ENCODE measurements around the gene ZNF90.
"Not testable (repeated sequence)": the region's sequence is repeated elsewhere in the genome, so short reads cannot be mapped to it uniquely, and the experiment has no call there.

The ZNF90 gene

GRCh38 chr19:20102097-20102496 is 24.3 kb downstream of the ZNF90 start:
- H3K27ac ChIP-seq (ENCODE audit: low read length), result no peak overlapping the region
- H3K4me2 ChIP-seq (ENCODE audit: low read length), result no peak overlapping the region
- H3K36me3 ChIP-seq (replicated peaks; ENCODE audit: low read depth, low read length), result peaks cover 62% of the 10 kb centered on the region
- H2AFZ ChIP-seq (ENCODE audit: low read depth, low read length), result no peak overlapping the region
- peaks cover 10% of the 10 kb centered on the region; the same call in 1 of the 2 replicates for H3K79me2 ChIP-seq (ENCODE audit: low read length)
- no peak overlapping the region for H3K9ac ChIP-seq (ENCODE audit: low read length)
- H3K4me3 ChIP-seq (ENCODE audit: low read length), result no peak overlapping the region
- H3K4me1 ChIP-seq (ENCODE audit: low read length), result no peaks in the 10 kb centered on the region
- H3K27me3 ChIP-seq (ENCODE audit: low read depth, low read length), result no peaks in the 10 kb centered on the region
- TF ChIP-seq EZH2phosphoT487 (IDR thresholded peaks at IDR 0.05; ENCODE audit: low read depth), result no peak
- TF ChIP-seq CTCF (IDR thresholded peaks at IDR 0.05; ENCODE audit: low read depth, low read length), result no peak
- no peaks in the 10 kb centered on the region for H4K20me1 ChIP-seq (ENCODE audit: insufficient read depth, low read length)
- H3K9me3 ChIP-seq (ENCODE audit: insufficient read depth, low read length), result peaks cover 23% of the 10 kb centered on the region

GRCh38 chr19:20103091-20103740 is 25.4 kb downstream of the ZNF90 start:
- H3K27ac ChIP-seq (ENCODE audit: low read length), result no peak overlapping the region
- no peak overlapping the region for H3K4me3 ChIP-seq (ENCODE audit: low read length)
- TF ChIP-seq CTCF (IDR thresholded peaks at IDR 0.05; ENCODE audit: low read depth, low read length), result no peak
- no peak for TF ChIP-seq EZH2phosphoT487 (IDR thresholded peaks at IDR 0.05; ENCODE audit: low read depth)
- no peak overlapping the region for H2AFZ ChIP-seq (ENCODE audit: low read depth, low read length)
- no peaks in the 10 kb centered on the region for H4K20me1 ChIP-seq (ENCODE audit: insufficient read depth, low read length)
- no peaks in the 10 kb centered on the region for H3K4me1 ChIP-seq (ENCODE audit: low read length)
- H3K4me2 ChIP-seq (ENCODE audit: low read length), result no peak overlapping the region
- no peaks in the 10 kb centered on the region for H3K27me3 ChIP-seq (ENCODE audit: low read depth, low read length)
- H3K9ac ChIP-seq (ENCODE audit: low read length), result no peak overlapping the region
- peaks cover 64% of the 10 kb centered on the region for H3K36me3 ChIP-seq (replicated peaks; ENCODE audit: low read depth, low read length)
- peaks cover 22% of the 10 kb centered on the region for H3K9me3 ChIP-seq (ENCODE audit: insufficient read depth, low read length)
- H3K79me2 ChIP-seq (ENCODE audit: low read length), result peaks cover 7% of the 10 kb centered on the region; the same call in 1 of the 2 replicates

- Histone ChIP-seq H3K36me3 (replicated peaks; ENCODE audit: low read depth, low read length) (peaks cover 60% of the 10 kb centered on the region), H3K27me3 (ENCODE audit: low read depth, low read length) (no peaks in the 10 kb centered on the region), H3K79me2 (ENCODE audit: low read length) (no peaks in the 10 kb centered on the region), H3K4me2 (ENCODE audit: low read length) (no peak overlapping the region), H3K27ac (ENCODE audit: low read length) (no peak overlapping the region), H4K20me1 (ENCODE audit: insufficient read depth, low read length) (no peaks in the 10 kb centered on the region), H3K4me3 (ENCODE audit: low read length) (no peak overlapping the region), H3K9ac (ENCODE audit: low read length) (no peak overlapping the region), H2AFZ (ENCODE audit: low read depth, low read length) (no peak overlapping the region), H3K9me3 (ENCODE audit: insufficient read depth, low read length) (peaks cover 14% of the 10 kb centered on the region), H3K4me1 (ENCODE audit: low read length) (no peaks in the 10 kb centered on the region)
- TF ChIP-seq CTCF (IDR thresholded peaks at IDR 0.05; ENCODE audit: low read depth, low read length), result no peak
- no peak for TF ChIP-seq EZH2phosphoT487 (IDR thresholded peaks at IDR 0.05; ENCODE audit: low read depth)
Measured at GRCh38 chr19:20107301-20107700, 29.5 kb downstream of the ZNF90 start.

GRCh38 chr19:20118064-20118839 is 40.5 kb downstream of the ZNF90 start:
- H3K4me1 ChIP-seq (ENCODE audit: low read length); H3K9ac ChIP-seq (ENCODE audit: low read length); H4K20me1 ChIP-seq (ENCODE audit: insufficient read depth, low read length); H3K27me3 ChIP-seq (ENCODE audit: low read depth, low read length); H3K27ac ChIP-seq (ENCODE audit: low read length); H3K79me2 ChIP-seq (ENCODE audit: low read length); H2AFZ ChIP-seq (ENCODE audit: low read depth, low read length); H3K4me3 ChIP-seq (ENCODE audit: low read length); H3K4me2 ChIP-seq (ENCODE audit: low read length): not testable (repeated sequence)
- Histone ChIP-seq H3K9me3 (ENCODE audit: insufficient read depth, low read length) (peaks cover 54% of the 10 kb centered on the region), H3K36me3 (replicated peaks; ENCODE audit: low read depth, low read length) (peaks cover 73% of the 10 kb centered on the region)
